NCI-H1048 (cell line): ENCODE data around the gene ZMIZ1.

Experiments
- DNase-seq: peaks from one replicate; lab custom pipeline; 2025; lab: John Stamatoyannopoulos, UW

ZMIZ1 gene

GRCh38 chr10:79230328-79230830 lies 161.6 kb downstream of the ZMIZ1 start:
- no peak for DNase-seq

DNA sequence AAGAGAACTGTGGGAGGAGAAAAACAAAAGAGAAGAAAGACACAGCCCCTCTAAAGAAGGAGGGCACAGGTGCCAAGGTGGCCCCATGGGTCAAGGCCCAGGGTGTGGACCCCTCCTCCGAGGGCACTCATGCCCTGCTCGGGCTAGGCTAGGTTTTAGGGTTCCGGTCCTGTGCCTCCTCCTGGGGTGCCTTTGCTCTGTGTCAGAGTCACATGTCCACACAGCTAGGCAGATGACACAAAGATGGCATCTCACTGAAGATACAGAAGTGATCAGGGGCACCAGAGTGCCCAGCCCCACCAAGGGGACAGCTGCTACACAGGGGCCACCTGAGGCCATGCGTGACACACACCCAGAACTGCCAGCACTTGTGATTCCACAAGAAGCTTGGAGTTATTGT lies 162.1 kb downstream of the ZMIZ1 start:
- DNase-seq: no peak

- no peak for DNase-seq
Measured at GRCh38 chr10:79231908-79232307, 163.1 kb downstream of the ZMIZ1 start.

GRCh38 chr10:79232864-79233263 lies 164.1 kb downstream of the ZMIZ1 start:
- DNase-seq: no peak

DNA sequence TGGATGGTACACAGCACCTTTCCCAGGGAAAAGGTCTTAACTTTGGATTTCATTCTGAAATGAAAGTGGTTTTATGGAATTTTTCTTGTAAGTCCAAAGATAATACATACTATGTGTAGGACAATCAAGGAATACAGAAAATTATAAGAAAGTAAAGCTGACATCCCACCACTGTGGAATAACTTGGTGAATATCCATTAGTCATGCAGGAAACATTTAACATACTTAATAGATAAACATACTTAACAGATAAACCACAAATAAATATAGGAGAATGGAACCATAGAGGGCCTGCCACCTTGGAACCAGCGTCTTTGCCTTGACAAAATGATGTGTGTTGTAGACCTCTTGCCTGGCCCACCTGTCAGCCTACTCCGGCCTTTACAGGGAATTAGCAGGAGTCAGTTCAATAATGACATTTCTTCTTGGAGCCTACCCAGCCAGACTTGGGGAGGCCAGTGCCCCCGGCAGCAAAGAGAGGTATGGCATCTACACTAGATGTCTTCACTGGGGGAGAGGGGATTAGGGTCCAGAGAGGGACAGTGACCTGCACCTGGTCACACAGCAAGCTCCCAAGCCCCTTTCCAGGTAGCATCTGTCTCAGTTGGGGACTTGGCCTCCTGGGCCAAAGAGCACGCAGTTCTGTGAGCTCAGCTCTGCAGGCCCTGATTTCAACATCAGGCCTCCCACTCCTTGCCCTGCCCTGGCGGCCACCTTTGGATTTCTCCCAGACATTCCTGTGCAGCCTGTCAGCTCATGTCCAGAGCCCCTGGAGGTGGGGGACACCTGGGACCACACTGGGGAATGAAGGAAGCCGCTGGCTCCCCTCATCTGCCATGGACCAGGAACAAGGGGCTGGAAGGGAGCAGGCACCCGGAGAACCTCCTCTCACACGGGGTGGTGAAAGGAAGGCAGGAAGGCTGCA lies 165.9 kb downstream of the ZMIZ1 start:
- DNase-seq: no peak

DNA sequence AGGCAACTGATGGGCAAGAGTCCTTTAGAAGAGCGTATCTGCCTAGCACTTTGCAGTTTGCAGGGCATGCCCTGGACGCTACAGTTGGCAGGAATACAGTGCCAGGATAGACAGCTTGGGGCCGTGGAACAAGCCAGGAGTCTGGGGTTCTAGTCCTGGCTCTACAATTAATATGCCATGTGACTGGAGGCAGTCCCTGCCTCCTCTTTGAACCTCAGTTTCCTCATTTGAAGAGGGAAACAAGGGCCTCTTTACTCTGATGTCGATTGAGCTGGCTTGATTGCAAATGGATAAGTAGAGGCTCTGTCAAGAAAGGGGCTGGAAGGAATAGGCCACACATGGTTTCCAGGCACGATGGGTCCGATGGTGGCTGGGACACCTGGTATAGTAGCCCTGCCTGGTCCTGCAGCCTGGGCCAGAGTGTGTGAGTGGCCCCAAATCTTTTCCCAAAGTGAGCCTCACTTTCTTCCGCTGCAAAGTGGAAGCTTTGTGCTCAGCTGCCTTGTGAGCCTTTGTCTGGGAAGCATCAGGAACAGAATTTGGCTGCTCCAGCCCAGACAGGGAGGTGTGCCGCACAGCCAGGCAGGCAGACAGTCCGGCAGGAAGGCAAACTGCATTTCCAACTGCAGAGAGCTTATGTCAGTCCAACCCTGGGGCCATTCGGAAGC lies 167.1 kb downstream of the ZMIZ1 start:
- no peak for DNase-seq

DNA sequence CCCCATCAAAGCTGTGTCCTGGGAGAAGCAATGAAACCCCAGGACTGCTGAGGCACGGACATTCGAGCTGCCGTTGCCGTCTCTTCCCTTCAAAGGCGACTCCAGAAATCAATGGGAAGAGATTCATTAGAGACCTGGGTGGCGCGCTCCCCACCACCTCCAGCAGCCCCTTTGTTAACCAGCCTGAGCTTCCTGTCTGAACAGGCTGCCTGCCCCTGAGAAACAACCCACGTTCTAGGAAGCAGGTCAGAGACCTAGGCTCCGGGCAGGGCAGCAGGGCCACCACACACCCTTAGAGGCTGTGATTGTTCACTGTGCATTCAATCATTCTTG lies 167.6 kb downstream of the ZMIZ1 start:
- DNase-seq: no peak

DNA sequence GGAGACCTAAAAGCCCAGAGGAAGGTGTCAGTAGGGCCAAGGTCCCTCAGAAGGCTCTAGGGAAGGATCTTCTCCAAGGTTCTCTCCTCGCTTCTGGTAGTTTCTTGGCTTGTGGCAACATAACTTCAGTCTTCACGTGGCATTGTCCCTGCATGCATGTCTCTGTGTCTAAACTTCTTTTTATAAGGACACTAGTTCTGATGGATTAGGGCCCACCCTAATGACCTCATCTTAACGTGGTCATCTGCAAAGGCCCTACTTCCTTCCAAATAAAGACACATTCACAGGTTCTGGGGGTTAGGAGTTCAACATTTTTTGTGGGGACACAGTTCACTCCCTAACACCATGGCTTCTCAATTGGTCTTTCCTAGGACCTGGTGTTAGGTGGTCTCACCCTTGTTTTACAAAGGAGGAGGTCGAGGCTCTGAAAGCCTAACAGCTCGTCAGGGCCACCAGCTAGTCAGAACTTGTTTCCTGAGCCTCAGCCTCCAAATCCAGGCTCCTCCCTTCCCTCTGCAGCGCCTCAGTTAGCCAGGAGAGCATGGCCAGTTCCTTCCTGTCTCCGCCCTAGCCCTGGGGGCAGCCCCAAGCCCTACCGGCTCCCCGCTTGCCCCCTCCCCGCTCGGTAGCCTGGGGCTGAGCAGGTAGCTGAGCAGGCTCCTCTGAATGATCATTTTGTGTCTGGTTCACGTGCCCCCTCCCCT lies 168.8 kb downstream of the ZMIZ1 start:
- DNase-seq: no peak

DNA sequence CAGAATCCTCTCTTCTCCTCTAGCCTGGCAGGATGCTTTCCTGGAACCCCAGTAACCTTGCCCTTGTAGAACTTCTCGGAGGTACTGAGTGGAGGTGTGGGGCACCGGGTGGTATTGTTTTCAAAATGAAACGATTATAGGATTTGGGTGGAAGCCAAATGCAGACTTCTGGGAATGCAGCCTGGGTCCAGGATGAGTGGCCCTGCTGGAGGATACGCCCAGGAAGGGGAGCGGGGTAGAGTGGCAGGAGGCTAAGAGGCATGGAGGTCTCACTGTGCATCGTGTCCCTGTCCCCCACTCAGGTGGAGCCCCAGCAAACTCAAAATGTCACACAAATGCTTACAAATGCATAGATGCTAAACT lies 169.4 kb downstream of the ZMIZ1 start:
- no peak for DNase-seq

GRCh38 chr10:79238606-79239005 lies 169.8 kb downstream of the ZMIZ1 start:
- DNase-seq: no peak

DNA sequence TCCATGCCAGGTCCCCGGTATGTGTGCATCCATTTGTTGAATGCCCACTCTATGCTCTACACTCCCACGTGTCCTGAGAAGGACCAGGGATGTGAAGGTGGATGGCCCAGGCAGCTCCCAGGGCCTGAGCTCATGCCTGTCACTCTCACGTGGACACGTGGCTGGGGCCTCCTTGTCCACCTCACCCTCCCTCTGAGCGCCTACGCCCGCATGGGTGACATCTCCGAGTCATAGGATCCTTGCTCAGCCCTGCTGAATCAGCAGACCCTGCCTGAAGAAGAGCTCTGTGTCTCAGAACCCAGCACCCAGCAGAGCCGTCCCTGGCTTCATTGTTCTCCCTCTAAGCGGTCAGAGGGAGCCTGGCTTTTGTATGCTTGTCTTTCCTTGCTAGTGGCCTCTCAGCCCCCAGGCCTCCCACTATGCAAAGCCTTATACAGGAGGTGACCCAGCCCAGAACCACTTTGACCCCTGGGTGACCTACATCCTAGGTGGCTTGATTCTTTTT lies 170.6 kb downstream of the ZMIZ1 start:
- no peak for DNase-seq

GRCh38 chr10:79239924-79240581 lies 171.3 kb downstream of the ZMIZ1 start:
- DNase-seq: no peak

DNA sequence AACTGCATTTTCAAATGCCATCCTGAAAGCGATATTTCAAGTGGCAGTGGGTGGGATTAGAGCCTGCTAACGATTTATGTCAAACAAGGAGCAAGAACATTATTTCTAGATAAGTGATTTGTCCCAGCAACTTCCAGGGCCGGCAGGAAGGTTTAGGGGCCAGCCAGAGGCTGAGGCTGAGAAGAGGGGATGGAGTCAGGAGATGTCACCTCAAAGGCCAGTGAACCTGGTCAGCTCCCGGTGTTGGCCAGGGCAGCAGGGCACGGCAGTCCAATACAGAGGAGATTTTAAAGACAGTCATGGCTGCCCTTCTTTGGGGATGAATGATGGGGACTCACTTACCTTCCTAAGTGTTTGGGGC lies 172.8 kb downstream of the ZMIZ1 start:
- no peak for DNase-seq

GRCh38 chr10:79241990-79242619 lies 173.3 kb downstream of the ZMIZ1 start:
- no peak for DNase-seq

DNA sequence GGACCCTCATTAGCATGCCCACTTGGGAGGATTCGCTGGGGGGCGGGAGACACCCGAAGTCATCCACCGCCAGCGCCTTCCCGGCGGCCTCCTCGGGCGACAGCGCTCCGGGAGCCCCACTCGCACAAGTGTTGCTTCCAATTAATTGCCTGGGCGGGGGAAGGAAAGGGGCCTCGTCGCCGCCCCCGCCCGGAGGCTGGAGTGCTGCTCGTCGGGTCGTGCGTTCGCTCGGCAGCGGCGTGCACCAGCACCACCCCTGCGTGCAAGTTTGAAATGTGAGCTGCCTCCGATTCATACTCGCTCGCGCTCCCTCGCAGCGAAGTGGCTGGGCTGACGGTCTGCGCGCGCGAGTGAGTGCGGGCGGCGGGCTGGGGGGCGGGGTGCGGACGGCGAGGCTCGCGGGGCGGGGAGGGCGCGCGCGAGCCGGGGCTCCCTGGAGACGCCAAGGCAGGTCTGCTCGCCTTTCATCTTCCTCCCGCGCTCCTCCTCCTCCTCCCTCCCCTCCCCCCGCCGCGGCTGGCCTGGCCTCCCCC lies 173.9 kb downstream of the ZMIZ1 start:
- no peak for DNase-seq

- DNase-seq: no peak
Measured at GRCh38 chr10:79243181-79244067, 174.7 kb downstream of the ZMIZ1 start.

DNA sequence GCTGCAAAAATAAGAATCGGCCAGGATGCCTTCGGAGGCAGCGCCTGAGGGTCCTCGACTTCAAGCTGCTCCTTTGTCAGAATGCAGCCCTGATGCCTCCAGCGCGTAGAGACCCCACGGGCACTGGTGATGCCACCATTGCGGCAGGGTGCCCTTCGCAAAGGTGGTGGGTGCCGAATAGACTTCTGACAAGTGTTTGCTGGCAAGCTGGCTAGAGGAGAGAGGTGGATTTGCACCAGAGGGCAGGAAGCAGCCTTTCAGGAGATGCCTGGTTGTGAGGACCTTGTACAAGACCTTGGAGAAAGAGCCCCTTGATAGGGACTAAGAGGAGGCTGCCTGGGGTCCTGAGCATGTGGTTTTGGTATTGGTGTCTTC lies 175.3 kb downstream of the ZMIZ1 start:
- no peak for DNase-seq

DNA sequence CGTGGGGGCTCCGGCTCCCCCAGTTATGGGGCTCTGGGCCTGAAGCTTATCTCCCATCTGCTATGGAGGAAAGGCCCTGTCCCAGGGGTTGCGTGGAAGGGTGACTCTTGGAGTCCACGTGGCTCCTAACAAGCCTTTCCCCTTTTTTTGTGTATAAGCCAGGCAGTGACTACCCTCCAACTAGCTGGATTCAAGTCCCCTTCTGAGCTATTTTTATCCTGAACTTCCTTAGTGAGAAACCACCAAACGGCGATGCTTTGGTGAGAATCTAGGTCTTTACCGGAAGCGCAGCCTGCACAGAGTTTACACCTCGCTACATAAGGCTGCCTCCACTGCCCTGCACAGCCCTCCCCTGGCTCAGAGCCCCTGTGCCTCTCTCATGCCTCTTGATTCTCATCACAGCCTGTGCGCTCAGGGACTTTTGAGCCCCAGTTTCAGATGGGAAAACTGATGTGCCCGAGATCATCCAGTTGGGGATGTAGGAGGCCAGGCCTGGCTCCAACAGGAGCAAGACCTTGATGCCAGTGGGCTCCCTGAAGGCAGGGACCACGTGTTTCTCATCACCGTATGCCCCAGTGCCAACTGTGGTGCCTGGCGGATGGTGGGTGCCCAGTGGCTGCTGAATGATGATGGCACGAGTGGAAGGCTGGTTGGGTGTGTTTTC lies 176.2 kb downstream of the ZMIZ1 start:
- DNase-seq: no peak

DNA sequence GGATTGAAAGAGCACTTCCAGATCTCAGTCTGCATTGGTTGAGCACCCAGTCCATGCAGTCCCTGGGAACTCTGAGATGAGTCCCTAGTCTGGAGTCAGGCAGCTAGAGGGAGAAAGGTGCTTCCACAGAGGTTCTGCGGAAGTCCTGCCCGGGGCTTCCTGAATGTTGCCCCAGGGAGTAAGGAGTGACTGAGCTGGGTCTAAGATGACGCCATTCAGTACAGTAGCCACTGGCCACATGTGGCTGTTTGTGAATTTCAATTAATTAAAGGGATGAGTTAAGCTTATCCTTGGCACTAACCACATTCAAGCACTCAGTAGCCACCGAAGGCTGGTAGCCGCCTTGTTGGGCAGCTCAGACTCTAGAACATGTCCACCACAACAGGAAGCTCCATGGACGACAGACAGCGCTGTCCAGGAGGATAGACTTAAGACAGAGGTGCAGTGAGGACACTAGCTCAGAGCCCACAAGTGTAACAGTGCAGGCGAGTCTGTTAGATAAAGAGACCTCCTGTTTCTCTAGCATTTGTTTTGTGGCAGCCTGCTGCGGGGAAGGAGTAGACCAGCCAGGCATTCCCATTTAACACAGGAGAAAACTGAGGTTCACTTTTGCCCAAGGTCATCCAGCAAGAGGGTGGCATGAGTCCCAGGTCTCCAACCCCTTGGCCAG lies 176.9 kb downstream of the ZMIZ1 start:
- no peak for DNase-seq
